Heart left ventricle (tissue), 16 donors: ENCODE measurements around the gene ATXN7L1. TPM values are rescaled to one million over a fixed set of nuclear protein-coding genes. Genes with fewer than 3 reads are reported as not detected.

Experiments used
- ATAC-seq, 4 donors: fragments of 200-7000 bp; cut with Tn5 transposase; one replicate each; pipeline ENCODE4 v1.9.1; 2020 to 2022; ENCODE audit warnings: moderate library complexity in 4 of 4, mild to moderate bottlenecking in 3 of 4, moderate number of reproducible peaks in 1 of 4
- DNase-seq, 5 donors: peaks; one replicate each; pipeline ENCODE4 v3.0.0-alpha.2; 2020
- H3K27ac ChIP-seq, 12 donors: fragments of 200-600 bp; sonication (generic) in 4 of 12; one replicate each; pipeline versions ENCODE4 v1.5.0 to v1.8.0; 2016 to 2022; ENCODE audit warnings: mild to moderate bottlenecking in 2 of 12
- H3K27me3 ChIP-seq, 9 donors: fragments of 200-600 bp; sonication (generic) in 2 of 9; one replicate each; pipeline versions ENCODE4 v1.5.1 to v1.8.0; 2016 to 2022; ENCODE audit warnings: mild to moderate bottlenecking in 3 of 9
- H3K36me3 ChIP-seq, 9 donors: fragments of 200-600 bp; sonication (generic) in 2 of 9; one replicate each; pipeline versions ENCODE4 v1.5.0 to v1.8.0; 2018 to 2022; ENCODE audit warnings: mild to moderate bottlenecking in 2 of 9
- H3K4me1 ChIP-seq, 12 donors: fragments of 200-600 bp; sonication (generic) in 4 of 12; one replicate each; pipeline versions ENCODE4 v1.5.0 to v1.8.0; 2016 to 2022; ENCODE audit warnings: mild to moderate bottlenecking in 3 of 12
- H3K4me3 ChIP-seq, 12 donors: fragments of 200-600 bp; sonication (generic) in 4 of 12; one replicate each; pipeline versions ENCODE4 v1.5.0 to v1.8.0; 2017 to 2022; ENCODE audit warnings: mild to moderate bottlenecking in 9 of 12, moderate library complexity in 4 of 12
- H3K9me3 ChIP-seq, 12 donors: fragments of 200-600 bp; sonication (generic) in 4 of 12; one replicate each; pipeline versions ENCODE4 v1.5.0 to v1.8.0; 2016 to 2022; ENCODE audit warnings: mild to moderate bottlenecking in 1 of 12
- POLR2A ChIP-seq, 2 donors: fragments of 450-650 bp; IDR thresholded peaks; one replicate each; pipeline ENCODE4 v1.6.1; 2017; ENCODE audit warnings: antibody characterized with exemption in 2 of 2, mild to moderate bottlenecking in 2 of 2, moderate library complexity in 2 of 2
- WGBS, 4 donors: extraction: QIAGEN DNeasy Blood & Tissue Kit in 2 of 4; methylation state at CpG; one replicate each; pipeline versions ENCODE4 v1.1.5 to v1.1.7; 2013 to 2018; 5-methylcytosine and 5-hydroxymethylcytosine counted together
- intact Hi-C, 10 donors: fragments of 100-400 bp; cut with DNase I; formaldehyde crosslinking; loops; one replicate each; pipeline versions ENCODE4 v1.11.1 to v1.14.2; 2022
- polyA plus RNA-seq, 2 donors: library from polyadenylated mRNA; stranded (reverse); fragments of 200-250 nt; gene quantifications; one replicate each; pipeline ENCODE4 v1.2.3, GENCODE V29; 2013
- total RNA-seq, 9 donors: library from RNA; depleted of rRNA in 2 of 9; stranded (reverse); fragments of >200 nt in 2 of 9; fragmentation: NEBNext Ultra II Directional in 3 of 9; extraction: Animal tissue kit (Norgen Biotek cat#: 25700) in 3 of 9; gene quantifications; one replicate each; pipeline versions ENCODE4 v1.1.0 to v1.2.4, GENCODE V29; 2016 to 2023
- TF ChIP-seq, protein P1 (sequence below), 12 donors: fragments of 200-600 bp; sonication (generic) in 4 of 12; IDR thresholded peaks; one replicate each; pipeline versions ENCODE4 v1.5.0 to v1.8.0; 2018 to 2022; ENCODE audit warnings: antibody characterized with exemption in 12 of 12, mild to moderate bottlenecking in 5 of 12
- donor health status: ischemic (EF 13 %, LVEDD 7.1; RV severe dilation, severe dysfunction).
- donor health status: healthy with polysubstance abuse.
- donor health status: DM: no; HTN: yes; CAD: no.
- donor health status: DM: no; HTN: no; CAD: no.
- donor health status: ischemic (EF 25% LVEDD 6.9; RV normal size, moderate dysfunction).
- donor health status: ischemic (EF 25% LVEDD 5.7; RV mildly dilated, moderate dysfunction).
- donor health status: healthy.
- donor health status: DM: yes; HTN: yes; CAD: no.
- donor health status: ischemic (EF 35%, LVEDD 5.7; RV mildly dilated, moderate dysfunction).
- donor health status: nonischemic (EF 11% LVEDD 7.7; RV severe dilation, severe dysfunction).
- donor health status: DM: yes; HTN: yes; CAD: no.
- donor health status: PGD.
- donor health status: ischemic (EF 29% LVEDD 5.4; RV normal size, mild dysfunction).
- donor health status: nonischemic (EF 23%, LVEDD 6.1; RV moderate dilation, normal function).

ATXN7L1 gene
- total and polyA plus RNA-seq, 11 donors: 2.0 to 10.6 (median 3.6) TPM

DNA sequence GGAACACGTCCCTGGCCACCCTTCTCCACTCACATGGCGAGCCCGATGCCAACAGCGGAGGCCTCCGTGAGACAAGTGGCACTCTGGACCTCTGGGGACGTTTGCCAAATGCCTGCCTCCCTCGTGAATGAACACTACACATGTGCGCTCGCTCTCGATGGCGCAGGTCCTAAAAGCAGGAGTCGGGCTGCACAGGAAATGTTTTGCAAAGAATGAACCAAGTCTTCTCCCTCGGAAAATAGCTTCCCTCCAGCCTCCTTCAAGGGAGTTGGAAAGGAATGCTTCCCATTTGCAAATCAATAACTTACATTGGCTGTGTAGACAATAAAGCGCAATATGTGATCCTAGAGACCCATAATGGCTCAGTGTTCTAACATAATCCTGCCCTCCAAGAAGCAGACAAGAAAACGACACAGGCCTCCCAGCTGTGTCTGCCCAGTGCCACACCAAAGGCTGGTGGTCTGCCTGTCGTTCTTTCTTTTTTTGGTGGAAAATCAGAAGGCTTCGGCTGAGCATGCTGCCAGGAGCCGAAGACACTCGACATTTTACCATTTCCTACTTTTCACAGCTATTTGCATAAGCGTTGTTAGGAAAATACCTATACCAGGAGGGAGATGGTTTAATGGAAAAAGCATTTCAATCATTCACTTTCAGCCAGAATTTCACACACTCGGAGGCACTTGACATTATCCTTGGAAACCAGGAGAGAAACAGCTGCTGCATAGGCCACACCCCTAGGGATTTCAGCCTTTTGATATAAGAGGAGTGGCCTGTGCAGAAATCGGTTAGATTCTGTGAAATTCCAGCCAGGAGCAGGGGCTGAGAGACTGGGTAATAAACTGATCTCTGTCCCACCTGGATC lies 38.4 kb downstream of the ATXN7L1 start:
- DNase-seq (peak in 1 of 5 donors; percentile 51), ATAC-seq (peak in 3 of 4 donors; percentile 29 to 36 (median 35))
- Histone ChIP-seq H3K9me3 (no peaks in the 10 kb centered on the region), H3K27ac (peak overlapping the region in 1 of 12 donors; percentile 55), H3K36me3 (no peaks in the 10 kb centered on the region), H3K4me3 (no peak overlapping the region), H3K27me3 (no peaks in the 10 kb centered on the region), H3K4me1 (peaks cover 0 to 24% (median 13%) of the 10 kb centered on the region in 12 donors)
- intact Hi-C loops: no loop called here
- no peak for TF ChIP-seq POLR2A (IDR thresholded peaks at IDR 0.05)
- TF ChIP-seq, protein P1, sequence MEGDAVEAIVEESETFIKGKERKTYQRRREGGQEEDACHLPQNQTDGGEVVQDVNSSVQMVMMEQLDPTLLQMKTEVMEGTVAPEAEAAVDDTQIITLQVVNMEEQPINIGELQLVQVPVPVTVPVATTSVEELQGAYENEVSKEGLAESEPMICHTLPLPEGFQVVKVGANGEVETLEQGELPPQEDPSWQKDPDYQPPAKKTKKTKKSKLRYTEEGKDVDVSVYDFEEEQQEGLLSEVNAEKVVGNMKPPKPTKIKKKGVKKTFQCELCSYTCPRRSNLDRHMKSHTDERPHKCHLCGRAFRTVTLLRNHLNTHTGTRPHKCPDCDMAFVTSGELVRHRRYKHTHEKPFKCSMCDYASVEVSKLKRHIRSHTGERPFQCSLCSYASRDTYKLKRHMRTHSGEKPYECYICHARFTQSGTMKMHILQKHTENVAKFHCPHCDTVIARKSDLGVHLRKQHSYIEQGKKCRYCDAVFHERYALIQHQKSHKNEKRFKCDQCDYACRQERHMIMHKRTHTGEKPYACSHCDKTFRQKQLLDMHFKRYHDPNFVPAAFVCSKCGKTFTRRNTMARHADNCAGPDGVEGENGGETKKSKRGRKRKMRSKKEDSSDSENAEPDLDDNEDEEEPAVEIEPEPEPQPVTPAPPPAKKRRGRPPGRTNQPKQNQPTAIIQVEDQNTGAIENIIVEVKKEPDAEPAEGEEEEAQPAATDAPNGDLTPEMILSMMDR (IDR thresholded peaks at IDR 0.05): no peak
- WGBS, 4 donors: 68 to 80% (median 75%) methylated on average over 22 of the region's 22 CpGs

DNA sequence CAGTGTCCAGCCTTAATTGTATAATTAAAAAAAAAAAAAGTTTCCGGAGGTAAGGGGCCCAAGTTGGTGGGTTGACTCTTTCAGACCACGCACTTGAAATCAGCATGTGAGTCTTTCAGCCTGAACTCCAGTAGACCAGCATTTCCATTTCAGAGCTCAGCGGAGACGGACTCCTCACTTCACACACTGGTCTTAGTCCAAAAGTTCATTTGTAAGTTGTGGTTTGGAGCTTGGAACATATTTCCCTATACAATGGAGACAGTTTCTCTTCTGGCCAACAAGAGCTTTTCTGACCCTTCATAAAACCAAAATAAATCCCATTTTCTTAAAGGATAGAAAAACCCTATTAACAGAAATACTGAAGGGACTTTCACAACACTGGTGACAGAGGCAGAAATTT lies 41.0 kb downstream of the ATXN7L1 start:
- Histone ChIP-seq H3K36me3 (no peaks in the 10 kb centered on the region), H3K4me3 (no peak overlapping the region), H3K27ac (no peak overlapping the region), H3K27me3 (no peaks in the 10 kb centered on the region), H3K9me3 (no peaks in the 10 kb centered on the region), H3K4me1 (peaks cover 0 to 31% (median 18%) of the 10 kb centered on the region in 12 donors)
- 94 to 99% (median 98%) methylated on average over 4 of the region's 4 CpGs for WGBS, 4 donors
- ATAC-seq: no peak
- TF ChIP-seq POLR2A (IDR thresholded peaks at IDR 0.05): no peak
- TF ChIP-seq, protein P1 (IDR thresholded peaks at IDR 0.05): no peak
- intact Hi-C loops: no loop called here
- DNase-seq: no peak

DNA sequence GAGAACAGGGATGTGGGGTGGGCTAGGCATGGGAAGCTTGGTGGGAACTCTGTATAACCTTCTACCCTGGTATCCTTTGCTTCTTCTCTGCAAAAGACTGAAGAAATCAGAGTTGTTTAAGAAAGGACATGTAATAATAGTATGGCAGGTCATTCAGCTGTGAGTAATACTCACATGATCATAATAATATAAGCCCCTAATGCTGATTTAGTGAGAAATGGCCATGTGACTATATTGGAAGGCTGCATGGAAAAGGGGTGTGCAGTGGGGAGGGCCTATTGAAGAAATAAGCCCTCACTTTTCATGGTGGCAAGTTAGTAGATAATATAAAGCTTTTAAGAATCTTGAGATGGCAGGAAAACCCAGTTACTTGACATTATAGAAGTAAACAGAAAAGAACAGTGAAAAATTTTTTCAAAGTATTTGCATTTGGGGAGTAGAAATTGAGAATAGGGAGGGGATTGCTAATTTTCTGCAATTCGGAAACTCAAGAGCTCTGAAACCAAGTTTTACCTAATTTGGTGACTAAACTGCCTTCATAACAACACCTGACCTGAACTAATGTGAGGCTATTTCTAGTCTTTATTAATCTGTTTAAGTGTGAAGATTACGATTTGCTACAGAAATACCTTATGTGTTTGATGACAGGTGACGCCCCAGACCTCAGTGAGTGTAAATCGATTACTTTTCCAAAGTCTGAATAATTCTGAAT lies 44.4 kb downstream of the ATXN7L1 start:
- Histone ChIP-seq H3K9me3 (no peaks in the 10 kb centered on the region), H3K36me3 (no peaks in the 10 kb centered on the region), H3K4me1 (peaks cover 0 to 21% (median 5%) of the 10 kb centered on the region in 12 donors), H3K27me3 (no peaks in the 10 kb centered on the region), H3K4me3 (no peak overlapping the region), H3K27ac (no peak overlapping the region)
- WGBS, 4 donors: 94 to 99% (median 95%) methylated on average over 4 of the region's 4 CpGs
- intact Hi-C loops: no loop called here
- no peak for TF ChIP-seq POLR2A (IDR thresholded peaks at IDR 0.05)
- TF ChIP-seq, protein P1 (IDR thresholded peaks at IDR 0.05): no peak
- ATAC-seq (no peak), DNase-seq (no peak)

DNA sequence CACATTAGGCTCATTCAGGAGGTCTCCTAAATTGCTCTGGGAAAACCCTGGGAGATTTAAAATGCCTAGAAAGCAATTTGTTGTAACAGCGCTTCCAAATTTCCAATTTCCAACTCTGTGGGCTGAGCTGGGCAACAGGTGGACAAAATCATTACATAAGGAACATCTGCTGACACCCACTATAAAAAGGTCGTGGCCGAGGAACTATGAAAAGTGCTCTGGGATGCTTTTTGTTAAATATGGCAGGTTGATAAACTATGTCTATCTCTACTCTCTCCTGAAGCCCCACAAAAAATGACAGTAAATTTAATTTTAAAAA lies 45.1 kb downstream of the ATXN7L1 start:
- no peak for ATAC-seq
- WGBS, 4 donors: 67 to 89% (median 83%) methylated on average over 3 of the region's 3 CpGs
- Histone ChIP-seq H3K36me3 (no peaks in the 10 kb centered on the region), H3K4me1 (peaks cover 0 to 21% (median 5%) of the 10 kb centered on the region in 12 donors), H3K27ac (no peak overlapping the region), H3K9me3 (no peaks in the 10 kb centered on the region), H3K4me3 (no peak overlapping the region), H3K27me3 (no peaks in the 10 kb centered on the region)
- intact Hi-C loops: no loop called here
- no peak for DNase-seq
- TF ChIP-seq POLR2A (IDR thresholded peaks at IDR 0.05): no peak
- TF ChIP-seq, protein P1 (IDR thresholded peaks at IDR 0.05): no peak
